Omental fat pad (tissue), 4 donors: ENCODE measurements around the gene BANF2. TPM values are rescaled to one million over a fixed set of nuclear protein-coding genes. Genes with fewer than 3 reads are reported as not detected.

Experiments
- ATAC-seq: fragments of 150-250 bp; one replicate; pipeline ENCODE4 v1.9.1; 2016; ENCODE audit warnings: mild to moderate bottlenecking, moderate library complexity; ENCODE audit not compliant: low FRiP score
- DNase-seq: peaks from one replicate; pipeline ENCODE4 v3.0.0-alpha.2; 2019; ENCODE audit warnings: low spot score
- CTCF ChIP-seq, 3 donors: fragments of 450-650 bp; IDR thresholded peaks; one replicate each; pipeline ENCODE4 v1.5.1; 2016 to 2017; ENCODE audit warnings: antibody characterized with exemption in 3 of 3, mild to moderate bottlenecking in 3 of 3, moderate library complexity in 2 of 3
- total RNA-seq, 4 donors: library from RNA; depleted of rRNA; stranded (reverse); fragments of >200 nt; gene quantifications; one replicate each; pipeline ENCODE4 v1.1.0, GENCODE V29; 2016

Gene BANF2
- total RNA-seq, 4 donors from 2014 or later, result not detected

- TF ChIP-seq CTCF (IDR thresholded peaks at IDR 0.05), result no peak
- ATAC-seq (no peak), DNase-seq (no peak)
Observed at GRCh38 chr20:17682889-17683198, 16.9 kb upstream of the BANF2 start.

DNA sequence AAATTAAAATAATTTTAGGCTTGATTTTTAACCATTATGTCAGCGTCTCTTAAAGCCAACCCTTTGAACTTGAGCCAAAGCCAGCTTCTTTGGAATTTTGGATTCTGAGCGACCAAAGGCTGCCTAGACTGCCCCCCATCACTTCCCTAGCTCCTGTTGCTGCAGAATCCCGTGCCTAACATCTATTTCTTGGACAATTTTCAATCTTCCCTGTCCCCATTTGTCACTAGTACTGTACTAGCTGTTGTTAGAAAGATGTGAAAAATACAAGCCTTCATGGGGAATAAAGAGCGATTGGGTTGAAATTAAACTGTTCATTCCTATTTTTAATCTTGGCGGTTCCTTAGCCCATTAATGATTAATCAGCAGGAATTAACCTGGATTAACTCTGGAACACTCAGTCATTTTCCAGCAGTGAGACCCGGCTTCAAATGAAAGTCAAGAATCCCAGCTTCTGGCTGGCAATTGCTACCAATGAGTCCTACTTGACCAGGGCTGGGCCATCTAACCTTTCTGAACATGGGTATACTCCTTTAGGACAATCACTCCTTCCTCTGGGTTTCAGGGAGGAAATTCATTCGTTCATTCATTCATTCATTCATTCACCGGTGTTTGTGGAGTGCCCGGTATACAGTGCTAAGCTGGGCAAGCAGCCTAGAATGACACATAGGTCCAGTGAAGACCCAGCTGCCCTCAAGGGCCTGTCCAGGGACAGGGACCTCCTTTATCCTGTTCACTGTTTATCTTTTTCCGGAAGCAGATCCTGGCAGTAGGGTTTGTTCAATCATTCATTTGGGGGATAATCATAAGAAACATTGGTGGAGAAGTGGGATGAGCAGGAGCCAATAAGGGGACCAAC lies 16.3 kb upstream of the BANF2 start:
- DNase-seq, result no peak
- no peak for TF ChIP-seq CTCF (IDR thresholded peaks at IDR 0.05)
- no peak for ATAC-seq

GRCh38 chr20:17684077-17684888 lies 15.5 kb upstream of the BANF2 start:
- DNase-seq, result no peak
- no peak for TF ChIP-seq CTCF (IDR thresholded peaks at IDR 0.05)
- no peak for ATAC-seq

DNA sequence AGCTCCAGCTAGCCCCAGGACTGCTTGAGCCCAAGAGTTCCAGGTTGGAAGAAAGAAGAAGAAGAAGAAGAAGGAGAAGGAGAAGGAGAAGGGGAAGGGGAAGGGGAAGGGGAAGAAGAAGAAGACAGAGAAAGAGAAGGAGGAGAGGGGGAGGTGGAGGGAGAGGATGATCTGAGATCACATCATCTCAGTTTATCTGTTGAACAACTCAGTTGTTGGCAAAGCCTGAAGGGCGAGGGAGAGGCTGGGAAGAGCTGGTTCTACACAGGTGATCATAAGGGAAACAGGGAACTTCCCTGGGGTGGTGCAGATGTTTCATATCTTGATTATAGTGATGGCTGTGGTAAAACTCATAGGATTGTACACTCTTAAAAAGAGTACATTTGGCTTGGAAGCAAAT lies 14.6 kb upstream of the BANF2 start:
- TF ChIP-seq CTCF (IDR thresholded peaks at IDR 0.05), result no peak
- no peak for ATAC-seq

GRCh38 chr20:17687800-17688199 lies 12.0 kb upstream of the BANF2 start:
- no peak for TF ChIP-seq CTCF (IDR thresholded peaks at IDR 0.05)
- DNase-seq, result no peak
- ATAC-seq, result no peak

More for the DNA sequence above, 14.6 kb upstream of the BANF2 start:
- DNase-seq, result no peak

DNA sequence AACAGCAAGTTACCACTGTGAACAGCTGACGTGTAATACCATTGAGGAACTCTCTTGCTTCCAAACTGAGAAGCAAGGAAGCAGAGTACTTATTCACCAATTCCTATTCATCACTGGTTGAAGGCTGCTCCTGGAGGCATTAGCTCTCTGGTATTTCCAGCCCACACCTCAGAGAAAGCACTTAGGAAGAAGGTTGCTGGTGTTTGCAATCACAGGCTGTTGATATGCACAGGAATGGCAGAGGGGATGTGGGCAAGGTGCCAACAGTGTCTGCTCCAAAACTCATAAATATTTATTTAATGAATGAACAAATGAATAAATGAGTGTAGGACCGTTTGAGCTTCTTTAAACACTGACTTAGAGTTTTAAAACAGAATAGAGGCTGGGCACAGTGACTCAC lies 10.8 kb upstream of the BANF2 start:
- TF ChIP-seq CTCF (IDR thresholded peaks at IDR 0.05), result no peak
- no peak for ATAC-seq
- no peak for DNase-seq
